Mucosa of descending colon (tissue), 3 donors: ENCODE results near the gene TUBA3E. TPM values are rescaled to one million over a fixed set of nuclear protein-coding genes. Genes with fewer than 3 reads are reported as not detected.
"Not testable (repeated sequence)": the region's sequence is repeated elsewhere in the genome, so short reads cannot be mapped to it uniquely, and the experiment has no call there.

ENCODE experiments used
- ATAC-seq: fragments of 200-7000 bp; cut with Tn5 transposase; one replicate; pipeline ENCODE4 v1.9.1; 2020; ENCODE audit warnings: mild to moderate bottlenecking, moderate library complexity
- DNase-seq, 3 donors: peaks; one replicate each; pipeline ENCODE4 v3.0.0-alpha.2; 2020
- H3K36me3 ChIP-seq: fragments of 200-600 bp; one replicate; pipeline ENCODE4 v1.8.0; 2021; ENCODE audit warnings: low read depth, mild to moderate bottlenecking
- H3K4me1 ChIP-seq: fragments of 200-600 bp; one replicate; pipeline ENCODE4 v1.8.0; 2021; ENCODE audit warnings: low read depth, mild to moderate bottlenecking
- H3K4me3 ChIP-seq: fragments of 200-600 bp; one replicate; pipeline ENCODE4 v1.8.0; 2021; ENCODE audit warnings: mild to moderate bottlenecking
- H3K9me3 ChIP-seq: fragments of 200-600 bp; one replicate; pipeline ENCODE4 v1.8.0; 2021; ENCODE audit warnings: mild to moderate bottlenecking
- CTCF ChIP-seq: fragments of 200-600 bp; IDR thresholded peaks from one replicate; pipeline ENCODE4 v1.8.0; 2022; ENCODE audit warnings: antibody characterized with exemption, mild to moderate bottlenecking
- intact Hi-C, 2 donors: fragments of 100-400 bp; cut with DNase I in 1 of 2; cut with micrococcal nuclease in 1 of 2; formaldehyde crosslinking; loops; one replicate each; pipeline versions ENCODE4 v1.11.0 to v1.11.1; 2022; cut with DNase I, micrococcal nuclease
- total RNA-seq, 3 donors: library from RNA; stranded (reverse); fragmentation: NEBNext Ultra II Directional in 2 of 3; extraction: Animal tissue kit (Norgen Biotek cat#: 25700) in 2 of 3; gene quantifications; one replicate each; pipeline versions ENCODE4 v1.2.1 to v1.2.4, GENCODE V29; 2021 to 2023
- donor health status: DM: no; HTN: no; CAD: no; lungs with moderate emphysema.
- donor health status: DM: no; HTN: no; CAD: no.
- donor health status: DM: no; HTN: yes; CAD: no.

The TUBA3E gene
- total RNA-seq, 3 donors from 2014 or later: not detected

GRCh38 chr2:130162968-130163367, 35.3 kb downstream of the TUBA3E start:
- ATAC-seq: no peak
- Histone ChIP-seq H3K36me3 (peaks cover 7% of the 10 kb centered on the region), H3K4me3 (no peak overlapping the region), H3K9me3 (no peaks in the 10 kb centered on the region), H3K4me1 (no peaks in the 10 kb centered on the region)
- DNase-seq: no peak
- no peak for TF ChIP-seq CTCF
- intact Hi-C loops: no loop called here

GRCh38 chr2:130162486-130162885, 35.8 kb downstream of the TUBA3E start:
- intact Hi-C loops, ATAC-seq: not testable (repeated sequence)

GRCh38 chr2:130160838-130161705, 37.2 kb downstream of the TUBA3E start:
- intact Hi-C loops, H3K36me3 ChIP-seq, H3K9me3 ChIP-seq, ATAC-seq, H3K4me1 ChIP-seq, H3K4me3 ChIP-seq: not testable (repeated sequence)
- DNase-seq: peak in 1 of 3 donors; percentile 21

More at GRCh38 chr2:130162486-130162885, 35.8 kb downstream of the TUBA3E start:
- not testable (repeated sequence) for H3K9me3 ChIP-seq, DNase-seq, H3K36me3 ChIP-seq, H3K4me3 ChIP-seq, H3K4me1 ChIP-seq

- Histone ChIP-seq H3K4me1 (no peaks in the 10 kb centered on the region), H3K36me3 (peaks cover 7% of the 10 kb centered on the region), H3K9me3 (no peaks in the 10 kb centered on the region), H3K4me3 (no peak overlapping the region)
- DNase-seq: peak in 1 of 3 donors; percentile 18
- ATAC-seq: no peak
- intact Hi-C loops: no loop called here
- no peak for TF ChIP-seq CTCF
Observed at GRCh38 chr2:130160131-130160530, 38.1 kb downstream of the TUBA3E start.

GRCh38 chr2:130159376-130159775, 38.9 kb downstream of the TUBA3E start:
- H3K4me3 ChIP-seq, ATAC-seq, H3K36me3 ChIP-seq, DNase-seq, H3K9me3 ChIP-seq, intact Hi-C loops, H3K4me1 ChIP-seq: not testable (repeated sequence)

GRCh38 chr2:130158631-130159030, 39.6 kb downstream of the TUBA3E start:
- no peaks in the 10 kb centered on the region for H3K4me1 ChIP-seq
- H3K4me3 ChIP-seq: no peak overlapping the region
- DNase-seq (no peak), ATAC-seq (no peak)
- peaks cover 3% of the 10 kb centered on the region for H3K36me3 ChIP-seq
- H3K9me3 ChIP-seq: no peaks in the 10 kb centered on the region
- intact Hi-C loops: no loop called here
- TF ChIP-seq CTCF: no peak

GRCh38 chr2:130157825-130158514, 40.3 kb downstream of the TUBA3E start:
- H3K4me3 ChIP-seq, intact Hi-C loops, H3K9me3 ChIP-seq, H3K4me1 ChIP-seq, ATAC-seq, DNase-seq, H3K36me3 ChIP-seq: not testable (repeated sequence)

GRCh38 chr2:130157354-130157753, 40.9 kb downstream of the TUBA3E start:
- ATAC-seq, intact Hi-C loops, H3K36me3 ChIP-seq, H3K4me1 ChIP-seq, H3K9me3 ChIP-seq, H3K4me3 ChIP-seq, DNase-seq: not testable (repeated sequence)
